Endometrial microvascular endothelial cells (primary cell): ENCODE measurements around the gene SULT1C2. TPM values are rescaled to one million over a fixed set of nuclear protein-coding genes. Genes with fewer than 3 reads are reported as not detected.
"Not testable (repeated sequence)": the region's sequence is repeated elsewhere in the genome, so short reads cannot be mapped to it uniquely, and the experiment has no call there.

Experiments used
- in situ Hi-C: cut with HindIII; loops from 2 replicates; pipeline ENCODE4 v1.10.0; 2017; ENCODE audit warnings: low sequenced_read_pairs, low pct_unique_long_range_greater_than_20kb; ENCODE audit errors: inconsistent ontology term
- total RNA-seq: library from RNA; depleted of rRNA; stranded (reverse); fragments of >200 nt; gene quantifications from one replicate; pipeline ENCODE4 v1.2.3, GENCODE V29; 2015; ENCODE audit errors: inconsistent ontology term

Gene SULT1C2
- total RNA-seq, 1 donor from 2014 or later: not detected

DNA sequence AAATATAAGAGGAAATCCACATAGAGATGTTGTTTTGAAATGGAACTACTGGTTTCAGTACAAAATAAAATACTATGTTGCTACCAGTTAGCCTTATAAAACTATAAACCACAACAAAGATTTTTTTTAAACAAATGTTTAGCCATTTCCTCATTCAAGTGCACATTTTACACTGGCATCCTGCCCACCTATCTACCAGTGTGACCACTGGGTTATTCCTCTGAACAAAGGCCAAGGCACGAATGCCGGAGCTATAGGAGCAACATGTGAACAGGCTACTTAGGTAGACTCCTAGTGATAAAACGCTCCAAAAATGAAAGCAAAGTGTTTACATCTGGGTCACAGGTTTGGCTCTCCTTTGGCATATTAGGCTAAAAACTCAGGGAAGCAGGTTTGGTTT is 57.3 kb downstream of the SULT1C2 start:
- in situ Hi-C loops: no loop called here

DNA sequence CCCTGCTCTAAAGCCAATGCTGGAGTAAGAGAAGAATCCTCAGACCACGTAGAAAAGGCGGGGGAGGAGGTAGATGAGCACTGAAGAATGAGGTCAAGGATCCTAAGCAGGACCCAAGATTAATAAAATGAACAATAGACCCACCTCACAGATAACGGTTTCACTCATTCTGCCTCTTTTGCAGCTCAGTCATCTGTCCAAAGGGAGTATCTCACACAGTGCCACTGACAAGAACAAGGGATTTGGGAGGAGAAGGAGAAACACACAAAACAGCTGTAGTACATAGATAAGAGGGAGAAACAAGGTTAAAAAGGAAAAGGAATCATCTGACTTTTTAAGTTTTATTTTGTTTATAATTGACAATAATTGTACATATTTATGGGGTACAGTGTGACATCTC is 58.1 kb downstream of the SULT1C2 start:
- in situ Hi-C loops: no loop called here

DNA sequence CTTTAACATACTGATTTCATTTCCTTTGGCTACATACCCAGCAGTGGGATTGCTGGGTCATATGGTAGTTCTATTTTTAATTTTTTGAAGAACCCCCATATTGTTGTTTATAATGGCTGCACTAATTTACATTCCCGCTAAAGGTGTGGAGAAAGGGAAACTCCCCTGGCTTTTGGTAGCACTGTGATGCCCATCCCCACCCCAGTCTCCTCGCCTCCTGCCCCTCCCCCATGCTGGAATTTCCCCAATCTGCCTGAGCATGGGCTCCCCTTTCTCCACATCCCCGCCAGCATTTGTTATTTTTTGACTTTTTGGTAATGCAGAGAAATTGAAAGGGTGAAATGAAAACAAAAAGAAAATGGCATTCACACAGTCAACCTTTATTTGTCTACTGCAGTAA is 59.1 kb downstream of the SULT1C2 start:
- in situ Hi-C loops: no loop called here

DNA sequence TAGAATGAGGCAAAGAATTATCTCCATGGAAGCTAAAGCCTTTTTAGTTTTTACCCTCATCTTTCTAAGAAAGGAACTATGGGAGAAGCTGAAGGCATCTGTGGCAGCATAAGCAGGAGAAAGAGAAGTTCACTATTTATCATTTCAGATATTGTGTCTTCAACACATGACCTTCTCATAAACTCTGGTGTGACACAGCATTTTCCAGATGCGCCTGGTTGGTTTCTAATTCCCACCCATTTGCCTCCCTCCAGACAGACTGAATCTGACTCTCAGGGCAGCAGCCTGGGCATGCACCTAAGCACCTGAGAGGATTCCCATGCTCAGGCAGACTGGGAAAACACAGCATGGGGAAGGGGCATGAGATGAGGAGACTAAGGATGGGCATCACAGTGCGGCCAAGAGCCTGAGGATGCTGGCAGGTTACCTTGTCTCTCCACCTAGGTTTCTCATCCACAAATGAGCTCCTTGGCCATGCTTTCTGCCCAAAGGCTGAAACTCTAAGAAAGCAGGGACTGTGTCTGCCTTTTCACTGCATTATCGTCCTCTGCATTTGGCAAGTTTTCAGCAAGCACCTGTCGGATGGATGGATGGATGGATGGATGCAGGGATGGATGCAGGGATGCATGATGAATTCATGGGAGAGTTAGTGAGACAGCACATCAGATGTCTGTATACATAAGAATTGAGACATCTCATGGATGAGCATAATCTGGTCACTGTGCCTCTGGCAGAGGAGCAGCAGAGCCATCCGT is 60.3 kb downstream of the SULT1C2 start:
- in situ Hi-C loops: no loop called here

DNA sequence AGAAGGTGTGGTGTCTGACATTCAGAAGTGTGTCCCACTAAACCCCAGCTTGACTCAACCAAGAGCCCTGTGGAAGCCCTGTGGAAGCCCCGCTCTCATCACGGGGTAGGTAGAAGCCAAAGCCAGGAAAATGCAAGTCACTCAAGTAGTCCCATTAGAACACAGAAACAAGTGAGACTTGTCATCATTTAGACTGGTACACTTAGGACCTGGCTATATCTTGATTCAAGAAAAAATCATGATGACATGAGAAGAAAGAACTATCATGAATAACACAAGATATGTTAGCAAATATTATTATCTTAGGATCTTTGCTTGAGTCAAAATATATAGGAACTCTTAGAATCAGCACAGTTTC is 60.9 kb downstream of the SULT1C2 start:
- in situ Hi-C loops: no loop called here

DNA sequence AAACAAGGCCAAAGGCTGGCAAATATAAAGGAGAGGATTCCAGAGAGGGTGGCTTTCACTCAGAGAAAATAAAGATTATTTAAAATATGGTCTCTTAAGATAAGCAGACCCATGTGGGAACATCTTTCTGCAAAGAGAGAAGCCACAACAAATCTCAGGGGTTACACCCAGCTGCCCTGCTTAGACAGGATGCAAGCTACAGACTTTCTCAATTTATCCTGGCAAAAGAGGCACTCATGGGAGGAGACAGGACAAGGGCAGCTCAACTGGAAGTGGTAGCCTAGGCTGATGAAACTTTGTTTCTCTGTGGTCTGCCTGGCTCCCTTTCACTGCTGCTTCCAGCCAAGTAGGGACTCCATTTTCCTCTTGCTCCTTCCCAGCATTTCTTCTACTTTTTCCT is 63.2 kb downstream of the SULT1C2 start:
- in situ Hi-C loops: no loop called here

DNA sequence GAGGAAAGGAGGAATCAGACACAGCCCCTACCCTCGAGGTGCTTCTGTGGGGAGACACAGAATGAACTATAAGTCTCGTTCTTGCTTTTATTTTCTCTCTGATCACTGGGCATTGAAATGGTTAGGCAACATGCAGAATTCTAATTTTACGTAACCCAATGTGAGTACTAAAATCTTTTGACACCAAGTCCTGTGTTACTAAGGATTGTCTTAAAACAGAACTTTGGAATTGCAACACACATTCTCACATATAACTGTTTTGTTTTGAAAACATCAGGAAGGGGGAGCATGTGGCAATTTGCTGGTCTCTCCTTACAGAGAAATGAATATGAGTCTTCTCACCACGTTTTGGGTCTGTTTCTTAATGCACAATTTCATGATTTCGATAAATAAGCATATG is 65.4 kb downstream of the SULT1C2 start:
- in situ Hi-C loops: no loop called here

DNA sequence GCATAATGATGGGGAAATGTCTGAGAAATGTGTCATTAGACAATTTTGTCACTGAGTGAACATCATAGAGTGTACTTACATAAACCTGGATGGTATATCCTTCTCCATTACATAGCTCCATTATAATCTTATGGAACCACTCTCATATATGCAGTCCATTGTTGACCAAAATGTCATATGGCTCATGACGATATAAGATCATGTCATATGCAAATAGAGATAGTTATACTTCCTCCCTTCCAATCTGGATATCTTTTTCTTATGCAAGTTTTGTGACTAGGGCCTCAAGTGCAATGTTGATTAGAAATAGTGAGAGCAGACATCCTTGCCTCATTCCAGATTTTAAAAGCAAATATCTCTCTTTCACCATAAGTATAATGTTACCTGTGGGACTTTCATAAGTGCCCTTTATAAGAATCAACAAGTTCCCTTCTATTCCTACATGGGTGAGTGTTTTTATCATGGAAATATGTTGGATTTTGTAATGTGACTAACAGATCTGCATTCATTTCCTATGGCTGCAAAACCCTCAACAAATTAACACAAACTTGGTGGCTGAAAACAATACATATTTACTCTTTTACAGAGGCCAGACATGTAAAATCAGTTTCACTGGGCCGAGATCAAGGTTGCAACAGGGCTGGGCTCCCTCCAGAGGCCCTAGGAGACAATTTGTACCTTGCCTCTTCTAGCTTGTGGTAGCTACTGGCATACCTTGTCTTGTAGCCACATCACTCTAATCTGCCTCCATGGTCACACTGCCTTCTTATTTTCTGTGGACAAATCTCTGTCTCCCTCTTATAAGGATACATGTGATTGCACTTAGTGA is 67.4 kb downstream of the SULT1C2 start:
- in situ Hi-C loops: no loop called here

DNA sequence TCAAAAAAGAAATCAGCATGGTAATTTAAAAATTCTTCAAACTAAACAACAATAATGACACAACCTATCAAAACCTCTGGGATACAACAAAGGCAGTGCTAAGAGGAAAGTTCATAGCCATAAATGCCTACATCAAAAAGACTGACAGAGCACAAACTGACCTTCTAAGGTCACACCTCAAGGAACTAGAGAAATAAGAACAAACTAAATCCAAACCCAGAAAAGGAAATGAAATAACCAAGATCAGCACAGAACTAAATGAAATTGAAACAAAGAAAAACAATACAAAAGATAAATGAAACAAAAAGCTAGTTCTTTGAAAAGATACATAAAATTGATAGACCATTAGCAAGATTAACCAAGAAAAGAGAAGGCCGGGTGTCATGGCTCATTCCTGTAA is 70.6 kb downstream of the SULT1C2 start:
- in situ Hi-C loops: not testable (repeated sequence)

Other genes with a start within 250 kb of the SULT1C2 start
- gene SULT1C3, start 48.9 kb upstream of the SULT1C2 start, total RNA-seq: not detected
- 4.1 TPM for gene SULT1C4, start 89.1 kb downstream of the SULT1C2 start, total RNA-seq
- gene GCC2, start 160.3 kb downstream of the SULT1C2 start, total RNA-seq: 7.1 TPM
- 159 TPM for gene LIMS1, start 245.6 kb downstream of the SULT1C2 start, total RNA-seq